Left cardiac atrium (tissue), 4 donors: ENCODE data around the gene LHX6. TPM values are rescaled to one million over a fixed set of nuclear protein-coding genes. Genes with fewer than 3 reads are reported as not detected.

Experiments used
- ATAC-seq, 2 donors: fragments of 200-7000 bp; cut with Tn5 transposase; one replicate each; pipeline ENCODE4 v1.9.1; 2020; ENCODE audit warnings: mild to moderate bottlenecking in 2 of 2, moderate library complexity in 2 of 2
- DNase-seq: peaks from one replicate; pipeline ENCODE4 v3.0.0-alpha.2; 2020
- intact Hi-C, 2 donors: fragments of 100-400 bp; cut with DNase I; formaldehyde crosslinking; loops; one replicate each; pipeline versions ENCODE4 v1.14.1 to v1.15.1; 2022 to 2023
- long read RNA-seq: library from polyadenylated mRNA; unstranded; transcript quantifications from one replicate; pipeline ENCODE4 v2.0.0, GENCODE V29; 2021
- total RNA-seq, 2 donors: library from RNA; stranded (reverse); fragmentation: NEBNext Ultra II Directional; extraction: Animal tissue kit (Norgen Biotek cat#: 25700); gene quantifications; one replicate each; pipeline ENCODE4 v1.2.1, GENCODE V29; 2021
- donor health status: DM: no; HTN: yes; CAD: no.
- donor health status: DM: no; HTN: yes; CAD: no; lungs with severe emphysema.
- donor health status: DM: yes; HTN: yes; CAD: no.
- donor health status: Dilated cardiomyopathy.

LHX6 gene
- 10 to 100 TPM in 1 of 2 donors, 1 to 10 TPM in 1; 6.1 to 11.3 TPM for total RNA-seq
- long read RNA-seq, partial matches to known transcripts: 7 of 11 reads
- long read RNA-seq, other reads (novel, unspliced or antisense): 2 of 11 reads

DNA sequence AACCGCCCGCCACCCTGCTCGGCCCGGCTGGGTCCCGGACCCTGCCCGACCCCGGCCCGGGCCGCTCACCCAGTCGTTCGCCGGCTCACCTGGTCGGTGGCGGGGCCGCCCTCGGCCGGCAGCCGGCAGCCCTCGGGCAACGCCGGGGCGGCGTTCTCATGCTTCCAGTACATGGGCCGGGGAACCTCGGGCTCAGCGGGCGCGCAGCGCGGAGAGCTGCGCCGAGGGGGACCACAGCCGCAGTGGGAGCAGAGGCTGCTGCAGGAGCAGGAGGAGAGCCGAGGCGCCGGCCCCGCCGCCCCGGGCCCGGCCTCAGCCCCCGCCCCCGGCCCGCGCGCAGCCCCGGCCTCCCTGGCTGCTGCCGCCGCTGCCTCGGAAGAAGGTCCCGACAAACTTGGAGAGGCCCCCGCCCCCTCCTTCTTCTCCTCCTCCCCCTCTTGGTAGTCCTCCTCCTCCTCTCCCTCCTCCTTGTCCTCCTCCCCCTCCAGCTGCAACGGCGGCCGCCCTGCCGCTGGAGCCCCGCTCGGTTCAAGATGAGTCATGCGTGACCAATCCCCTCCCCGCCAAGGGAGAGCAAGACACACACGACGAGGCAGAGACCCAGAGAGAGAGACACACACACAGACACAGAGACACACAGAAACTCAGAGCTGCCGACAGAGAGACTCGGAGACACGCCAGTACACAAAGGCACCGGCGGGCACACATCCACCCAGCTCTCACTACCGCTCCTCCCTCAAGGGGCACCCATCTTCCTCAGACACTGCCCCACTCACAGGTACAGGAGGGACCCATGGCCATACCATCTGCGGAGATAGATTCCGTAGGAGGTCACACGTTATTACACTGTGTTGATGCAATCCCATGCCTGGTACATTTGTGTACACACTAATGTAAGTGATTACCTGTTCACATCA lies at the start of gene LHX6:
LHX6 (minus strand) TSS at position 390 of the 917 bp plus-strand sequence; CDS start at position 173, 217 bp downstream.
- intact Hi-C loops: no loop called here
- ATAC-seq (peak; percentile 24 to 62), DNase-seq (no peak)

DNA sequence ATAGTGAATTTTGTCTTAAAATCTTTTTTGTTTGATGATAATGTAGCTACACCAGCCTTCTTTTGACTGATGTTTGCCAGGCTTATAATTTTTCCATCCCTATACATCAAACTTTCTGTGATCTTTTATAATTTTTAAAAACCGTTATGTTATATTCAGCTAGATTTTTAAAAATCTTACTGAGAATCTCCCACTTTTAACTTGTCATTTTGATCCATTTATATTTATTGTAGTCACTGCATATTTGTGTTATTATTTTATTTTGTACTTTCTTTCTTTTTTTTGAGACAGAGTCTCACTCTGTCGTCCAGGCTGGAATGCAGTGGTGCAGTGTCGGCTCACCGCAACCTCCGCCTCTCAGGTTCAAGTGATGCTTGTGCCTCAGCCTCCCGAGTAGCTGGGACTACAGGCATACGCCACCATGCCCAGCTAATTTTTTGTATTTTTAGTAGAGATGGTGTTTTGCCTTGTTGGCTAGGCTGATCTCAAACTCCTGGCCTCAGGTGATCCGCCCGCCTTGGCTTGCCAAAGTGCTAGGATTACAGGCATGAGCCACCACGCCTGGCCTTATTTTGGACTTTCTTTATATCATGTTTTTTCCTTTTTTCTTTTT lies 48.6 kb upstream of the LHX6 start:
- no peak for DNase-seq
- intact Hi-C loops: no loop called here
- ATAC-seq: no peak

DNA sequence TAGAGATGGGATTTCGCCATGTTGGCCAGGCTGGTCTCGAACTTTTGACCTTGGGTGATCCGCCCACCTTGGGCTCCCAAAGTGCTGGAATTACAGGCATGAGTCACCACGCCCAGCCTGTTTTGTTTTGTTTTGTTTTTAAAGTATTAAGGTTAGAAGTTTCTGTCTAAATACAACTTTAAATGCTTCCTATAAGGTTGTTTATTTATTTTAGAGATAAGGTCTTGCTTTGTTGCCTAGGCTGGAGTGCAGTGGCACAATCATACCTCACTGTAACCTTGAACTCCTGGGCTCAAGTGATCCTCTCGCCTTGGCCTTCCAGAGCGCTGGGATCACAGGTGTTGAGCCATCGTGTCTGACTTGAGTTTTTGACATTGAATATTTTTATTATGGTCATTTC lies 47.3 kb upstream of the LHX6 start:
- no peak for DNase-seq
- intact Hi-C loops: no loop called here
- no peak for ATAC-seq

GRCh38 chr9:122274055-122274454 lies 45.3 kb upstream of the LHX6 start:
- intact Hi-C loops: no loop called here
- ATAC-seq (no peak), DNase-seq (no peak)

DNA sequence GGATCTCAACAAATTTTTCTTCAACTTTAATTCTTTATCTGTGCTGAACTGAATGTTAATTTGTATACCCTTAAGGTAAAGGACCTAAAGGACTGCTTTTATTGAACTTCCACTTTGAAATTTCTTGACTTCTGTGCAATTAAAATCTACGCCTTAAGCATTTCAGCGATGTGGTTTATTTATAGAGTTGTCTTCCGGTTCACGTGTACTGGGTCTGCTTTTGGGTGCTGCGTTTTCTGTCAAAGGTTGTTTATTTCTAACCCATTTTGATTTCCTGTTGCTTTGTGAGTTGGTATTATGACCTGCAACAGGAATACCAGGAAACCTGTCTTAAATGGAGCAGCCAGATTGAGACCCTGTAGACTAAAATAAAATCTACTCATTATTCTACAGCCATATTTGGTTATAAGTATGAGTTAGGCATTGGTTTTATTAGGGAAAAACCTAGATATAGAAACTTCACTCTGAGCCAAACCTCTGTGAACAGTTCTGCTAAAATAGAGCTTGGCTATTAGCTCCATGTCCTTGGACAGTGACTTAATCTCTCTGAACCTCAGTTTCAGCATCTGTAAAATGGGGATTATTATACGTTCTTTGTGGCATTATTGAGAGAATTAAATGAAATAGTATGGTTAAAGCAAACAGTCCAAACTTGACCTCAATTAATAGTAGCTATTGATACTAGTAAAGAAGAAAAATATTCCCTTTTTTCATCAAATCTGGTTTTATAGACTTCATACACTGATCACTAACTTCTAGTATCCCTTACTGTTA lies 39.5 kb upstream of the LHX6 start:
- ATAC-seq (no peak), DNase-seq (no peak)
- intact Hi-C loops: loop anchor here in 1 of 2 donors (10.0 kb wide), 2 partner anchors 47 to 113 kb away; partner anchors contain the start of genes MORN5 and NDUFA8

GRCh38 chr9:122265149-122265915 lies 36.6 kb upstream of the LHX6 start:
- peak; percentile 8 to 9 for ATAC-seq
- intact Hi-C loops: loop anchor here in 1 of 2 donors (10.0 kb wide), 2 partner anchors 49 to 111 kb away; partner anchors contain the start of genes MORN5 and NDUFA8

GRCh38 chr9:122264360-122265148 lies 35.8 kb upstream of the LHX6 start, which contains the start of the genes MRRF and RBM18:
Gene MRRF, plus strand, starts transcription at chr9:122264882. Its CDS starts 6,010 bp downstream, at chr9:122270892.
Gene RBM18, minus strand, starts transcription at chr9:122264840. Its CDS starts 3,348 bp downstream, at chr9:122261492.
- ATAC-seq (peak; percentile 94 to 97), DNase-seq (peak; percentile 93)
- intact Hi-C loops: loop anchor here in 1 of 2 donors (10.0 kb wide), 2 partner anchors 50 to 110 kb away; partner anchors contain the start of genes MORN5 and NDUFA8

More at GRCh38 chr9:122265149-122265915, 36.6 kb upstream of the LHX6 start:
- DNase-seq: no peak

DNA sequence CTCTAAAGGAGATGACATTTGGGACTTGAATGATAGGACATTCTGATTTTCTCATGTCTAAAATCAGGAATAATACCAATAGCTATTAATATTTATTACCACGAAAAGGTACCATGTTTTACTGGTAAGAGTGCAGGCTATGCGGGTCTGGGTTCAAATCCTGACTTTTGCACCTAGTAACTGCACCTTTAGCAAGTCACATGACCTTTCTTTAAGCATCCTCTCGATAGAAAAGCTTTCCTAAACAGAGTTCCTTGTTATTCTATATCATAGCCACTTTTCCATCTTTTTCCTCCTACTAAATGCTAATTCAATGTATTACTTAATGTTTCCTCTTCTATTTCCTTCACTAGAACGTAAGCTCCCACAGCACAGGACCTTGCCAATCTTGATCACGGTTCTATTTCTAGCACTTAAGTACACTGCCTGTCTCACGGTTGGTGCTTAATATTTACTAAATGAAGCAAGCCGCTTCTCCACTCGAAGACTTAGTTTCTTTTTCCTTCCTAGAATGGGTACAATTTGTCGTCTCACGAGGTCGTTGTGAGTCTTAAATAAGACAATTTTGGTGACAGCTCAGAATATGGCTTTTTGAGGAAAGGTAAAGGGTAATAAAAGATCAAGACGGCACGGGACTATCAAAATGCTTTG lies 35.1 kb upstream of the LHX6 start:
- intact Hi-C loops: loop anchor here in 1 of 2 donors (10.0 kb wide), 2 partner anchors 51 to 109 kb away; partner anchors contain the start of genes MORN5 and NDUFA8
- DNase-seq (no peak), ATAC-seq (peak in 1 of 2 donors; percentile 22)

DNA sequence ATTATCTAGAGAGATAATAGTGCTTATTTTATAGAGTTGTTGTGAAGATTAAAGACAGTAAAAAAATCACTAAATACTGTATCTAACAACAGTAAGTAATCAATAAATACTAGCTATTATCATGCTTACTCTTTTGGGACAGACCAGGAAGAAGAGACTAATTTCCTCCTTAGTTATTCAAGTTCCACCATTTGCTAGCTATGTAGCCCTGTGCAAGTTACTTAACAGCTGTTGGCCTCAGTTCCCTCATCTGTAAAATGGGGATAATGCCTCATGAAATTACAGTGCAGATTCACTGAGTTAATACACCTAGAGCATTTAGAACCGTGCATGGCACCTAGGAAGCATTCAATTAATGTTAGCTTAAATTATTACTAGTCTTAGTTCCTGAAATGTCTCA lies 33.3 kb upstream of the LHX6 start:
- ATAC-seq (no peak), DNase-seq (no peak)
- intact Hi-C loops: loop anchor here in 1 of 2 donors (10.0 kb wide), 2 partner anchors 53 to 107 kb away; partner anchors contain the start of genes MORN5 and NDUFA8

DNA sequence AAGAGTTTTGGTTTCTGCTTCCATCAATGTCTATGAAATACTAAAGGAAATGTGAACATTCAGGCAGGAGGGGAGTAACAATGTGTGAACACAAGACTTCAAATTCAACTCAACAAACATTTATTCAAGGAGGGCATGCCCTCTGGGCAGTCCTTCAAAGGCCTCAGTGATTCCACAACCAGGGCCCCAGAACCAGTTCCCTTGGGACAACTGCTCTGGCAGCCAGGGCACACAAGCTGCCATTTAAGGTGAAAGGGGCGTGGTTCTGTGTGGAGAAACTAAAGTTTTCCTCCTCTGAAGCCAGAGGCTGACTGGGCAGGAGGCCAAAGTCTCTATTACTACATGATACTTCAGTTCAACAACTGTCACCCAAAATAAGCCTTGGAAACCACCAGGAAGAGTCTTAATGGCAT lies 32.7 kb upstream of the LHX6 start:
- intact Hi-C loops: loop anchor here in 1 of 2 donors (10.0 kb wide), 2 partner anchors 53 to 107 kb away; partner anchors contain the start of genes MORN5 and NDUFA8
- DNase-seq: peak; percentile 88
- peak; percentile 13 to 17 for ATAC-seq

DNA sequence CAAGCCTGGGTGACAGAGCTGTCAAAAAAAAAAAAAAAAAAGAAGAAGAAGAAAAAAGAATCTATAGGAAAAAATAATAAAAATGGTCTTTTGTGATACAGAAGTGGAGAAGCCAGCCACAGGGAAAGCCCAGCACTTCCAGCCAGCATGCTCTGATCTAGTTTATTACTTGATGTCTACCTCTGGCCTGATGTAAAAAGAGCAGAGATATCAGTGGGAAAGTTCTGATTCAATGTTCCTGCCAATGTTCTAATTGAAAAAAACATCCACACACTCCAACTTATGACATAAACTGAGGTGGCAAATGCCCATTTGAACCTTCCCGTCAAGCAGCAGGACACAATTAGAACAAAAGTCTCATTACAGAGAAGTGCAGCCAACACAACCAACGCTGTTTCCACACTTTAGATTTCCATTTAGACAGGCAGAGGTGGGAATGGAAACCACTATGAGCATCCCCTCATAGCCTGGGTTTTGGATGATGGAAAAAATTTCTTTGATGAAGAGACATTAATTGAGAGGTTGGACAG lies 30.2 kb upstream of the LHX6 start:
- no peak for ATAC-seq
- intact Hi-C loops: loop anchor here in 1 of 2 donors (10.0 kb wide), 1 partner anchor 134 kb away; no protein-coding TSS in a partner anchor
- DNase-seq: no peak

- intact Hi-C loops: loop anchor here in 1 of 2 donors (10.0 kb wide), 1 partner anchor 131 kb away; no protein-coding TSS in a partner anchor
- no peak for ATAC-seq
- DNase-seq: no peak
Observed at GRCh38 chr9:122256206-122256605, 27.4 kb upstream of the LHX6 start.

- intact Hi-C loops: loop anchor here in 1 of 2 donors (10.0 kb wide), 1 partner anchor 130 kb away; no protein-coding TSS in a partner anchor
- DNase-seq (no peak), ATAC-seq (no peak)
Observed at GRCh38 chr9:122254761-122255160, 26.0 kb upstream of the LHX6 start.

DNA sequence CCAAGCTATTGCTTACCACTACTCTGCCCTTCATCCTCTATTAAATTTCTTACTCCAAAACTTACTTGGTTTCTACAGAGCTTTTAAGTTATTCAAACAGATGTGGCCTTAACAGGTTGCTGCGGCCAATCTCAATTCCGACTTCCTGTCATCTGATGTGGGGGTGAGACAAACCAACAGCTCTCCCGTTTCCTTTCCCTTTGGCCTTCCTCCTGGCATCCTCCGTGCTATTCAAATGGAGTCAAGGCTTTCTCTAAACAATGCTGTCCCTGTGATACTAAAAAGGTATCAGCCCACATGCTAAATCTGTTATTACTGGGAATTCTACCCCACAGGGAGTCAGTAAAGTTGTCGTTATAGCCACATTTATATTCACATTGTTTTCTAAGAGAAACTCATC lies 24.0 kb upstream of the LHX6 start:
- DNase-seq: no peak
- ATAC-seq: peak; percentile 50 to 53
- intact Hi-C loops: loop anchor here in 1 of 2 donors (10.0 kb wide), 1 partner anchor 128 kb away; no protein-coding TSS in a partner anchor

- DNase-seq (no peak), ATAC-seq (no peak)
- intact Hi-C loops: loop anchor here in 1 of 2 donors (10.0 kb wide), 1 partner anchor 127 kb away; no protein-coding TSS in a partner anchor
Observed at GRCh38 chr9:122251351-122251750, 22.6 kb upstream of the LHX6 start.

DNA sequence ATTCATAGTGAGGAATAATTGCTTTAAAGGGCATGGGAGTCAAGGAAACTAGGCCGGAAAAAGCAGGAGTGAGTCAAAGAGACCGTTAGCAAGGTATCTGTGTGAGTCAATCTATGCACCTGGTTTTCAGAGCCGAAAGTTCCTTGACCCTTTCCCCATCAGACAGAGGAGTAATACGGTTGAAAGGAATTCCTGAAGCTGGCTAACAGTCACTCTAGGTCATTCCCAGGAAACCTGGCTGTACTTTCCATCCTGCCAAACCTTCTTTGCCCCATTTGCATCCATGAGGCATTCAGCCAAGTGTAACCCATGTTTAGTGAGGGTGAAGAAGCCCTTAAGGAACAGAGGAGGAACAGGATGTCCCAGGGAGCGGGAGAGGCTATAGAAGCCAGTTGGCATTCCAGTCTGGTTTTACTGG lies 19.7 kb upstream of the LHX6 start:
- intact Hi-C loops: no loop called here
- DNase-seq: no peak
- no peak for ATAC-seq
